ENCODE measurements around the gene CNDP2. TPM values are rescaled to one million over a fixed set of nuclear protein-coding genes. Genes with fewer than 3 reads are reported as not detected.

CNDP2 gene
- 56.1 and 69.7 TPM in 2 replicates for total RNA-seq (ENCODE audit: low replicate concordance)

GRCh38 chr18:74495581-74496507 is at the start of gene CNDP2:
Gene CNDP2, plus strand, starts transcription at chr18:74496363. Its CDS starts 3,611 bp downstream, at chr18:74499974.
- H3K9me3 ChIP-seq (ENCODE audit: low read depth), result no peaks in the 10 kb centered on the region
- H4K20me1 ChIP-seq (ENCODE audit: low read depth), result peaks cover 20% of the 10 kb centered on the region
- Mint-ChIP-seq H3K27ac (peak within 1 kb of the TSS; percentile 96), H3K36me3 (peaks cover 7% of the 10 kb centered on the region), H3K4me3 (peak within 1 kb of the TSS; percentile 96), H3K27me3 (ENCODE audit: insufficient read depth, low read depth) (peaks cover 6% of the 10 kb centered on the region), H3K9me3 (no peaks in the 10 kb centered on the region), H3K4me1 (peaks cover 21% of the 10 kb centered on the region)
- peak within 1 kb of the TSS; percentile 66 for H2AFZ ChIP-seq (replicated peaks)
- peak within 1 kb of the TSS; percentile 81 for H3K4me3 ChIP-seq
- peak within 1 kb of the TSS; percentile 59 for H3K27ac ChIP-seq
- H3K27me3 ChIP-seq, result no peaks in the 10 kb centered on the region
- H3F3A ChIP-seq (ENCODE audit: low read depth), result peaks cover 13% of the 10 kb centered on the region
- peak; percentile 100 for DNase-seq (ENCODE audit: low spot score)
- H3K9ac ChIP-seq, result peak within 1 kb of the TSS; percentile 87
- TF ChIP-seq CTCF (IDR thresholded peaks at IDR 0.05) (no peak), EZH2 (IDR thresholded peaks at IDR 0.05) (no peak), EZH2phosphoT487 (IDR thresholded peaks at IDR 0.05) (no peak)
- peak within 1 kb of the TSS; percentile 84 for H3K4me2 ChIP-seq
- H3K36me3 ChIP-seq, result peaks cover 9% of the 10 kb centered on the region
- peaks cover 43% of the 10 kb centered on the region for H3K79me2 ChIP-seq (ENCODE audit: low read depth)
- no peaks in the 10 kb centered on the region for H3K4me1 ChIP-seq

- Histone ChIP-seq H3K9ac (no peak overlapping the region), H2AFZ (replicated peaks) (no peak overlapping the region), H3K4me1 (peaks cover 21% of the 10 kb centered on the region), H3K27me3 (no peaks in the 10 kb centered on the region), H3K4me3 (no peak overlapping the region), H3K36me3 (no peaks in the 10 kb centered on the region), H4K20me1 (ENCODE audit: low read depth) (no peaks in the 10 kb centered on the region), H3F3A (ENCODE audit: low read depth) (peaks cover 5% of the 10 kb centered on the region), H3K27ac (no peak overlapping the region), H3K79me2 (ENCODE audit: low read depth) (no peaks in the 10 kb centered on the region), H3K4me2 (no peak overlapping the region), H3K9me3 (ENCODE audit: low read depth) (no peaks in the 10 kb centered on the region)
- Mint-ChIP-seq H3K27me3 (ENCODE audit: insufficient read depth, low read depth) (peaks cover 3% of the 10 kb centered on the region), H3K4me3 (no peak overlapping the region), H3K36me3 (no peaks in the 10 kb centered on the region), H3K9me3 (no peaks in the 10 kb centered on the region), H3K4me1 (peaks cover 2% of the 10 kb centered on the region), H3K27ac (no peak overlapping the region)
- no peak for TF ChIP-seq EZH2phosphoT487 (IDR thresholded peaks at IDR 0.05)
- no peak for TF ChIP-seq EZH2 (IDR thresholded peaks at IDR 0.05)
- no peak for TF ChIP-seq CTCF (IDR thresholded peaks at IDR 0.05)
- DNase-seq (ENCODE audit: low spot score), result no peak
Observed at GRCh38 chr18:74446631-74447403, 49.3 kb upstream of the CNDP2 start.

DNA sequence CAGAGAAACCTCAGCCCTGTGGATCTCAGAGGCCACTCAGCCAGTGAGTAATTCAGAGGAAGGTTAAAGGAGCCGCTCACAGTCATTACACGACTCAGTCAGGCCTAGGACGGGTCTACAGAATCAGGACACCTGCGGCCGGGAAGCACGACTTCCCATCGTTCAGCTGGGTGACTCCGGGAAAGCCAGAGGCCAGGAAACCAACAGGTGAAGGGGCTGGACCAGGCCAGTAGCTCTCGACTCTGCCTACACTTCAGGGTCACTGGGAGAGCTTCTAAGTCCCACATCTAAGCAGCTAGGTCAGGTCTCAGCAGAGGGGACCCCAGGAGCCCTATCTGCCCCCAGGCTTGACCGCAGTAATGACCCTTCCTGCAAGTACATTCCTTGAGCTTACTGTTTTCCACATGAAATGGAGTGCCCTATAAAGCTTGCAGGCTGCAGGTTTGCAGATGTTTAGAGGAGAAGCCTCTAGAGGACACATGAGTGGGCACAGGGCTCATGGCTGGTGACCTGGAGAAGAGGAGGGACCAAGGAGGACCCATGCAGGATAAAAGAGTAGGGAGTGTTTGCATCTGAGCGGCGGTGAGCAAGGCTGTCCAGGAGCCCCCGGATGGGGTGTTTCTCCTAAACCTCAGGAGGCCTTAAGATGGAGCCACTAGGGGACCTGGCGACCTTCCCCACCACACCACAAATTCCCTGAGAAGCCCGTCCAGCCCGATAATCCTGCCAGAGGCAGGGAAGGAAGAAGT is 48.6 kb upstream of the CNDP2 start:
- H3F3A ChIP-seq (ENCODE audit: low read depth), result peaks cover 12% of the 10 kb centered on the region
- Mint-ChIP-seq H3K27me3 (ENCODE audit: insufficient read depth, low read depth) (peaks cover 2% of the 10 kb centered on the region), H3K27ac (no peak overlapping the region), H3K9me3 (no peaks in the 10 kb centered on the region), H3K36me3 (no peaks in the 10 kb centered on the region), H3K4me1 (peaks cover 5% of the 10 kb centered on the region), H3K4me3 (no peak overlapping the region)
- H3K4me2 ChIP-seq, result no peak overlapping the region
- H3K9me3 ChIP-seq (ENCODE audit: low read depth), result no peaks in the 10 kb centered on the region
- no peaks in the 10 kb centered on the region for H3K27me3 ChIP-seq
- H3K36me3 ChIP-seq, result no peaks in the 10 kb centered on the region
- no peak overlapping the region for H2AFZ ChIP-seq (replicated peaks)
- H3K4me3 ChIP-seq, result no peak overlapping the region
- TF ChIP-seq EZH2 (IDR thresholded peaks at IDR 0.05) (no peak), EZH2phosphoT487 (IDR thresholded peaks at IDR 0.05) (no peak), CTCF (IDR thresholded peaks at IDR 0.05) (no peak)
- H4K20me1 ChIP-seq (ENCODE audit: low read depth), result no peaks in the 10 kb centered on the region
- H3K9ac ChIP-seq, result no peak overlapping the region
- DNase-seq (ENCODE audit: low spot score), result no peak
- H3K4me1 ChIP-seq, result peaks cover 29% of the 10 kb centered on the region
- H3K27ac ChIP-seq, result no peak overlapping the region
- no peaks in the 10 kb centered on the region for H3K79me2 ChIP-seq (ENCODE audit: low read depth)

Data from neural progenitor cell (in vitro differentiated cells).